Activated T-cell treated with anti-CD3 and anti-CD28 coated beads, Interleukin-2, amount 50 U/mL, for 24 hours (primary cell): Measurements from ENCODE around the gene COQ3.
A peak's percentile ranks its signal among the peaks of the same experiment; 100 is the strongest.

Source experiments
- DNase-seq: peaks from one replicate; pipeline ENCODE4 v3.0.0-alpha.2; 2020
- H3K27ac Mint-ChIP-seq: 2 replicates; pipeline ENCODE4 v1.8.0; 2020; ENCODE audit warnings: mild to moderate bottlenecking, mixed read lengths
- H3K27me3 Mint-ChIP-seq: 2 replicates; pipeline ENCODE4 v1.8.0; 2020; ENCODE audit warnings: mixed read lengths
- H3K36me3 Mint-ChIP-seq: 2 replicates; pipeline ENCODE4 v1.8.0; 2020; ENCODE audit warnings: low read depth, mixed read lengths
- H3K4me1 Mint-ChIP-seq: 2 replicates; pipeline ENCODE4 v1.8.0; 2020; ENCODE audit warnings: low read depth, mixed read lengths
- H3K4me3 Mint-ChIP-seq: 2 replicates; pipeline ENCODE4 v1.8.0; 2020; ENCODE audit warnings: mild to moderate bottlenecking, moderate library complexity, mixed read lengths
- H3K9me3 Mint-ChIP-seq: 2 replicates; pipeline ENCODE4 v1.8.0; 2020; ENCODE audit warnings: mixed read lengths

COQ3 gene

GRCh38 chr6:99415446-99415845 is 21.5 kb upstream of the COQ3 start:
- Mint-ChIP-seq H3K4me3 (no peak overlapping the region), H3K27ac (peak overlapping the region; percentile 2), H3K27me3 (no peaks in the 10 kb centered on the region), H3K36me3 (peaks cover 69% of the 10 kb centered on the region), H3K9me3 (no peaks in the 10 kb centered on the region), H3K4me1 (peaks cover 65% of the 10 kb centered on the region)
- DNase-seq: no peak

- peak overlapping the region; percentile 83 for H3K27ac Mint-ChIP-seq
- no peak overlapping the region for H3K4me3 Mint-ChIP-seq
Measured at GRCh38 chr6:99412065-99412464, 18.1 kb upstream of the COQ3 start.

DNA sequence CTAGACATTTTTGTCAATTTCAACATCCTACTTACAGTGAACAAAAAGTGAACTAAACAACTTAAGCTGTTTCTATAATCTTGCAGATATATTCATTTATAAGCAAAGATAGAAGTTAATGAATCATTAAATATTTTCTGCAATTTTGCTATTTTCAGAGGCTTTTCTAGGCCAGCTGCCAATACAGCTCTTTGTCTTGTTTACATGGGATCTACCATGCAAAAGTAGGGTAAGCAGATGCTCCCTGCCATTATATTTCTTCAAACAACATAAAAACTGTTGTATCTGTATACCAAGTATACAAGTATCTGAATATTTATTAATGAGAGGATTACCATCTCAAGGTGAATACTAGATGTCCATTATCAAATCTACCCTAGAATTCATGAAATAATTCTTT is 15.7 kb upstream of the COQ3 start:
- no peak for DNase-seq
- Mint-ChIP-seq H3K27ac (no peak overlapping the region), H3K27me3 (no peaks in the 10 kb centered on the region), H3K4me1 (peaks cover 27% of the 10 kb centered on the region), H3K36me3 (peaks cover 93% of the 10 kb centered on the region), H3K9me3 (no peaks in the 10 kb centered on the region), H3K4me3 (no peak overlapping the region)

More at GRCh38 chr6:99412065-99412464, 18.1 kb upstream of the COQ3 start:
- Mint-ChIP-seq H3K9me3 (no peaks in the 10 kb centered on the region), H3K36me3 (peaks cover 83% of the 10 kb centered on the region), H3K27me3 (no peaks in the 10 kb centered on the region), H3K4me1 (peaks cover 44% of the 10 kb centered on the region)
- no peak for DNase-seq

DNA sequence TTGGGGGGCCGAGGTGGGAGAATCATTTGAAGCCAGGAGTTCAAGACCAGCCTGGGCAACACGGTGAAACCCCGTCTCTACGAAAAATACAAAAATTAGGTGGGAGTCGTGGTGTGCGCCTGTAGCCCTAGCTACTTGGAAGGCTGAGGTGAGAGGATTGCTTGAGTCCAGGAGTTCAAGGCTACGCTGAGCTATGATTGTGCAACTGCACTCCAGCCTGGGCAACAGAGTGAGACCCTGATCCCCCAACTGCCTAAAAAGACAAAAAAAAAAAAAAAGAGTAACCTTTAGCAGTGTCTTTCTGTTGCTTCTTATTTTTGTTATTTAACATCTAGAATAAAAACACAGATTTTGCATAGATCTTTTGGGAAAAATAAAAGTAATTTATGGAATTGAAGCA is 13.1 kb upstream of the COQ3 start:
- H3K4me3 Mint-ChIP-seq: no peak overlapping the region
- no peak for DNase-seq
- peaks cover 92% of the 10 kb centered on the region for H3K36me3 Mint-ChIP-seq
- no peaks in the 10 kb centered on the region for H3K27me3 Mint-ChIP-seq
- no peak overlapping the region for H3K27ac Mint-ChIP-seq
- peaks cover 11% of the 10 kb centered on the region for H3K4me1 Mint-ChIP-seq
- H3K9me3 Mint-ChIP-seq: no peaks in the 10 kb centered on the region

DNA sequence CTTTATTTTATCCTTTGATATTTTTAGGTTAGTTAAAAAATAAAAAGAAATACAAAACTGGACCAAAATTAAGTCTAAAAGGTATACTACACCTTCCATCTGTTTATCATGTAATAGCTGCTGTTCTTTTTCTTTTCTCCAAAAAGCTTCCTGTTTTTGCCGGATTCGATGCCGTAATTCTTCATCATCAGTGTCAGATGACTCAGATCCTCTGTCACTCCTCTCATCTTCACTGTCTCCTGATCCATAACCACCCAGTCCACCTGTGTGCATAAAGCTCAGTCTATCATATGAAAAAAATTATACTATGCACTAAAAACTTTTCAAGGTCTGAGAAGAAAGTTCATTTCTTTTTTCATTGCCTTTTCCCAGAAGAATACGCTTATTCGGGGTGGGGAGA is 8.5 kb upstream of the COQ3 start:
- Mint-ChIP-seq H3K27ac (peak overlapping the region; percentile 79), H3K9me3 (no peaks in the 10 kb centered on the region), H3K27me3 (no peaks in the 10 kb centered on the region), H3K36me3 (peaks cover 92% of the 10 kb centered on the region), H3K4me3 (no peak overlapping the region), H3K4me1 (no peaks in the 10 kb centered on the region)
- no peak for DNase-seq

GRCh38 chr6:99397287-99397686 is 3.3 kb upstream of the COQ3 start:
- Mint-ChIP-seq H3K27ac (no peak overlapping the region), H3K4me1 (peaks cover 16% of the 10 kb centered on the region), H3K4me3 (no peak overlapping the region), H3K9me3 (no peaks in the 10 kb centered on the region), H3K36me3 (peaks cover 64% of the 10 kb centered on the region), H3K27me3 (no peaks in the 10 kb centered on the region)
- no peak for DNase-seq

DNA sequence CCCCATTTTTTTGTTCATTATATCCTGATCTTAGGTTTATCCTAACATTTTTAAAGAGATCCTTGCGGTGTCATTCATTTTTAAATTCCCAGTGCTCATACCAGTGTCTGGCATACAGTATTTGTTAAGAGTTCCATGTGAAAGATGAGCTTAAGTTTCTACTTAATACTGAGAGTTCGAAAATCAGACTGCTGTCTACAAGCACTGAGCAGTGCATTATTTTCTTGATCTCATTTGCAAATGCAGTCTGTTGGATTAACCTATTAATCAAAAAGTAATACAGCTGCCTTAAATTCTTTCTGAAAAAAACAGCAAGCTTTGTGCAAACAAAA is 663 bp downstream of the COQ3 start:
- H3K4me1 Mint-ChIP-seq: peaks cover 21% of the 10 kb centered on the region
- peak overlapping the region; percentile 96 for H3K27ac Mint-ChIP-seq
- no peaks in the 10 kb centered on the region for H3K27me3 Mint-ChIP-seq
- H3K4me3 Mint-ChIP-seq: peak overlapping the region; percentile 97
- no peaks in the 10 kb centered on the region for H3K9me3 Mint-ChIP-seq
- H3K36me3 Mint-ChIP-seq: peaks cover 31% of the 10 kb centered on the region
- no peak for DNase-seq

GRCh38 chr6:99390896-99391295 is 3.1 kb downstream of the COQ3 start:
- Mint-ChIP-seq H3K36me3 (peaks cover 12% of the 10 kb centered on the region), H3K4me3 (no peak overlapping the region), H3K4me1 (peaks cover 23% of the 10 kb centered on the region), H3K27ac (no peak overlapping the region), H3K27me3 (no peaks in the 10 kb centered on the region), H3K9me3 (no peaks in the 10 kb centered on the region)
- DNase-seq: no peak

DNA sequence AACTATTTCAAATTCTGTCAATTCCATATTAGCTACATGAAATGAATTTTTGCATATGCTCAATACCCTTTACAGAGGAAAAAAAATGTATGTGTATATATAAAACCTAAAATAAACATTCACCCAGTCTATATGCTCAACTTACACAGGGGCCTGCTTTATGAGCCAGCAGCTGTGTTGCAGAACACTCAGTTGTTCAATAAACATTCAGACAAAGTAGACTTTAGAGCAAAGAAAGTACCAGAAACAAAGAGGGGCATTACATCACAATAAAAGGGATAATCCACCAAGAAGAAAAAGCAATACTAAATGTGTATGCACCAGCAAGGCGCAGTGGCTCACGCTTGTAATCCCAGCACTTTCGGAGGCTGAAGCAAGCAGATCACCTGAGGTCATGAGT is 9.5 kb downstream of the COQ3 start:
- H3K4me3 Mint-ChIP-seq: no peak overlapping the region
- H3K4me1 Mint-ChIP-seq: peaks cover 2% of the 10 kb centered on the region
- H3K9me3 Mint-ChIP-seq: no peaks in the 10 kb centered on the region
- DNase-seq: no peak
- H3K27me3 Mint-ChIP-seq: no peaks in the 10 kb centered on the region
- no peak overlapping the region for H3K27ac Mint-ChIP-seq
- peaks cover 9% of the 10 kb centered on the region for H3K36me3 Mint-ChIP-seq

GRCh38 chr6:99378636-99379035 is 15.4 kb downstream of the COQ3 start:
- no peaks in the 10 kb centered on the region for H3K9me3 Mint-ChIP-seq
- no peaks in the 10 kb centered on the region for H3K27me3 Mint-ChIP-seq
- H3K4me1 Mint-ChIP-seq: peaks cover 3% of the 10 kb centered on the region
- no peak for DNase-seq
- no peak overlapping the region for H3K4me3 Mint-ChIP-seq
- no peak overlapping the region for H3K27ac Mint-ChIP-seq
- peaks cover 21% of the 10 kb centered on the region for H3K36me3 Mint-ChIP-seq

DNA sequence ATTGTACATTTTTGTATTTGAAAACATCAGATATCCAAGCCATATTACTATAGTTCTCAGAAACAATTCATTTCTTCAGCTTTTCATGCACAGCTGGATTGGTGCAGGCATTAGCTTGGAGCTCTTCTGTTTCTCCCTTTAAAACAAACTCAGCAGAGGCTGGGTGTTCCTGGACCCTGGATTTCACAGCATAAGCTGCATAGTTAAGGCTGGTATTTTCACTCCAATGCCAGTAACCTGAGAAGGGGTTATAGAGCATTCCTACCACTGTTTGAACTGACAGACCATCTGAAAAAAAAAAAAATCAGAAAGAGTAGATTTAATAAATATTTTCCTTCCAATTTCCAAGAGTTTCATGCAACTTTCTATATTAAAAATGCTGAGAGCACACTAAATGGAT is 24.5 kb downstream of the COQ3 start:
- Mint-ChIP-seq H3K4me3 (no peak overlapping the region), H3K27me3 (no peaks in the 10 kb centered on the region), H3K36me3 (peaks cover 19% of the 10 kb centered on the region), H3K27ac (no peak overlapping the region), H3K4me1 (peaks cover under 1% of the 10 kb centered on the region), H3K9me3 (no peaks in the 10 kb centered on the region)
- DNase-seq: no peak

- peaks cover under 1% of the 10 kb centered on the region for H3K27me3 Mint-ChIP-seq
- peaks cover 19% of the 10 kb centered on the region for H3K4me1 Mint-ChIP-seq
- H3K36me3 Mint-ChIP-seq: peaks cover 13% of the 10 kb centered on the region
- DNase-seq: no peak
- H3K4me3 Mint-ChIP-seq: no peak overlapping the region
- no peaks in the 10 kb centered on the region for H3K9me3 Mint-ChIP-seq
- no peak overlapping the region for H3K27ac Mint-ChIP-seq
Measured at GRCh38 chr6:99366852-99367251, 27.1 kb downstream of the COQ3 start.

DNA sequence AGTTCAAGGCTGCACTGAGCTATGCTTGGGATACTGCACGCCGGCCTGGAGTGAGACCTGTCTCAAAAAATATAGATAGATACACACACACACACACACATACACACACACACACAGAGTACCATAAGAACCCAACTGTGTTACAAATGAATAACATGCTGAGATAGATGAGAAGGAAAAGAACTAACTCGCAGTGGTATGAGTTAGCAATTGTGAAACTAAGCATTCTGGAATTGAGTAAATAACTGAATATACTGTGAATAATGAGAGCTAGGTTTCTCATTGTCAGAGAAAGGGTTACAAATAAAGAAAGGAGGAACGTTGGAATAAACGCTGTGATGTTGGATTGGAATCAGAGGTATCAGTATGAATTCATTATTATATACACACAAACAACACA is 30.0 kb downstream of the COQ3 start:
- Mint-ChIP-seq H3K4me3 (no peak overlapping the region), H3K27me3 (peaks cover 27% of the 10 kb centered on the region), H3K9me3 (no peaks in the 10 kb centered on the region), H3K4me1 (peaks cover 23% of the 10 kb centered on the region), H3K36me3 (peaks cover 2% of the 10 kb centered on the region), H3K27ac (peak overlapping the region; percentile 77)
- no peak for DNase-seq

GRCh38 chr6:99362678-99363268 is 31.2 kb downstream of the COQ3 start:
- Mint-ChIP-seq H3K36me3 (no peaks in the 10 kb centered on the region), H3K4me3 (no peak overlapping the region), H3K27me3 (peaks cover 30% of the 10 kb centered on the region), H3K4me1 (peaks cover 23% of the 10 kb centered on the region), H3K9me3 (no peaks in the 10 kb centered on the region), H3K27ac (peak overlapping the region; percentile 83)
- no peak for DNase-seq

GRCh38 chr6:99359800-99360199 is 34.2 kb downstream of the COQ3 start:
- Mint-ChIP-seq H3K4me1 (peaks cover 23% of the 10 kb centered on the region), H3K9me3 (no peaks in the 10 kb centered on the region), H3K27ac (no peak overlapping the region), H3K36me3 (no peaks in the 10 kb centered on the region), H3K4me3 (no peak overlapping the region), H3K27me3 (peaks cover 52% of the 10 kb centered on the region)
- no peak for DNase-seq

DNA sequence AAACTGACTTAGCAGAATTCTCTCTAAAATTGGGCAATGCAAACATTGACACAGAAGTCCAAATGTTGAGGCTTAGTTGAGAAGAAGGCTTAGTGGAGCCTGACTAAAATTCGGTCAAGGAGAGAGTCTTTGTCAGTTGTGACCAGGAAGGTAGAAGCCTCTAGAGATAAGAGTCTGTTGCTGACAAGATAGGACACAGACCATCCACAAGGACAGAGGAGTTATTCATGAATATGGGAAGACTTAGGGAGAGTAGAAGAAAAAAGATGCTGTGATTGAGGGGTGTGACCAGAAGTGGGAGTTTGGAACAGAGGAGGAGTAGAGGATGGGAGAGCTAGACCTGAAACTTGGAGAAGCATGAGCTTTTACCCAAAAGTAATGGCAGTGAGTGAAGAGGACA is 37.4 kb downstream of the COQ3 start:
- Mint-ChIP-seq H3K9me3 (no peaks in the 10 kb centered on the region), H3K36me3 (no peaks in the 10 kb centered on the region), H3K4me1 (peaks cover 2% of the 10 kb centered on the region), H3K27ac (no peak overlapping the region), H3K4me3 (no peak overlapping the region), H3K27me3 (peaks cover 75% of the 10 kb centered on the region)
- DNase-seq: no peak
